ENCODE data around the gene TNRC6C.

TNRC6C gene

GRCh38 chr17:77957857-77958715, at the start of gene TNRC6C:
TSS of gene TNRC6C (plus strand) at chr17:77958703. CDS start at chr17:78004207, 45,504 bp downstream.
- peak; percentile 100 for DNase-seq

- no peak for DNase-seq
Observed at GRCh38 chr17:77909236-77909635, 49.3 kb upstream of the TNRC6C start.

GRCh38 chr17:77909816-77910215, 48.7 kb upstream of the TNRC6C start:
- DNase-seq: no peak

- DNase-seq: no peak
Observed at GRCh38 chr17:77914385-77915254, 43.9 kb upstream of the TNRC6C start.

GRCh38 chr17:77915594-77916021, 42.9 kb upstream of the TNRC6C start:
- DNase-seq: no peak

GRCh38 chr17:77916264-77916663, 42.2 kb upstream of the TNRC6C start:
- no peak for DNase-seq

GRCh38 chr17:77916703-77917481, 41.6 kb upstream of the TNRC6C start:
- no peak for DNase-seq

- DNase-seq: no peak
Observed at GRCh38 chr17:77919276-77919675, 39.2 kb upstream of the TNRC6C start.

- no peak for DNase-seq
Observed at GRCh38 chr17:77923135-77923534, 35.4 kb upstream of the TNRC6C start.

GRCh38 chr17:77923776-77924513, 34.6 kb upstream of the TNRC6C start:
- no peak for DNase-seq

- DNase-seq: no peak
Observed at GRCh38 chr17:77924757-77925336, 33.7 kb upstream of the TNRC6C start.

- no peak for DNase-seq
Observed at GRCh38 chr17:77925831-77926543, 32.5 kb upstream of the TNRC6C start.

GRCh38 chr17:77926981-77927380, 31.5 kb upstream of the TNRC6C start:
- DNase-seq: no peak

- no peak for DNase-seq
Observed at GRCh38 chr17:77927777-77928518, 30.6 kb upstream of the TNRC6C start.

GRCh38 chr17:77928519-77929179, 29.9 kb upstream of the TNRC6C start:
- DNase-seq: no peak

- no peak for DNase-seq
Observed at GRCh38 chr17:77929180-77929564, 29.3 kb upstream of the TNRC6C start.

- DNase-seq: no peak
Observed at GRCh38 chr17:77929871-77930436, 28.5 kb upstream of the TNRC6C start.

GRCh38 chr17:77930780-77931768, 27.4 kb upstream of the TNRC6C start:
- no peak for DNase-seq

Data from activated CD4-positive, alpha-beta T cell treated with anti-CD3 and anti-CD28 coated beads, Interleukin-2, amount 50 U/mL, for 16 hours (primary cell).